ENCODE measurements around the gene MAN1C1. TPM values are rescaled to one million over a fixed set of nuclear protein-coding genes. Genes with fewer than 3 reads are reported as not detected.

Gene MAN1C1
- total RNA-seq, 2 donors from 2014 or later, result 22.8 to 34.4 TPM

DNA sequence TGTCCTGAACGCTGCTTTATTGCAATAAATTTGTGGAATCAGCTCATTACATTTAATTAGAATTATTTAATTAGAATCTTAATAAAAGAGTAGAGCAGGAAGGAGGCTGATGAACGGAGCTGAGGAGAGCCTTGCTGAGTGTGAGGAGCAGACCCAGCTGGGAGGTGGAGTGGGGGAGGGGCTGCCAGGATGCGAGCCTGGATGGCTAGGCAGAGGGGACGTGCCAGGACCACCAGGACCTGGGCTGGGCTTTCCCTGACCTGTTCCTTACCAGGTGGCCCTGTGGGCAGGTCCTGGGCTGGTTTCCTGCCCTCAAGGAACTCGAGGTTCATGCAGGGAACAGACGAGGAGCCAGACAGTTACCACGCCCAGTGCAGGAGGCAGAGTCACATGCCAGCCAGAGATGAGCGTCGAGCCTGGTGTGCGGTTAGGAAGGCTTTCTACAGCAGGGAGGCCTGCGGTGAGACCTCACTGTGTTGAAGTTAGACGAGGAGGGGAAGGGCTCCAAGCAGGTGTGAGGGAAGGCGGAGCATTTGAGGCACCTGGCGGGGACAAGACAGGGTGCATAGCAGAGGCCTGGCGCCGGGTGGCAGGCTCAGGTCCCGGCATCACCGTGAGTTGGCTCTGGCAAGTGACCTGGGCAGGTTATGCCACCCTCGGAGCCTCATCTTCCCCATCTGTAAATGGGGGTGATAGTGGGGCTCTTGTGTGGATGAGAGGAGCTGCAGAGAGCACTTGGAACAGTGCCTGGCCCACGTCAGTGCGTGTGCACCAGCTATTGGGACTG, 39.3 kb upstream of the MAN1C1 start:
- intact Hi-C loops (cut with DNase I), result no loop called here
- 80% methylated on average over 21 of the region's 21 CpGs for WGBS
- Histone ChIP-seq H3K36me3 (no peaks in the 10 kb centered on the region), H3K4me3 (no peak overlapping the region), H3K9me3 (no peaks in the 10 kb centered on the region), H3K27ac (no peak overlapping the region), H3K27me3 (replicated peaks; ENCODE audit: insufficient read depth) (no peaks in the 10 kb centered on the region), H3K4me1 (replicated peaks) (no peaks in the 10 kb centered on the region)
- TF ChIP-seq POLR2A (IDR thresholded peaks at IDR 0.05) (no peak), POLR2AphosphoS5 (IDR thresholded peaks at IDR 0.05) (no peak)
- TF ChIP-seq, protein P1, sequence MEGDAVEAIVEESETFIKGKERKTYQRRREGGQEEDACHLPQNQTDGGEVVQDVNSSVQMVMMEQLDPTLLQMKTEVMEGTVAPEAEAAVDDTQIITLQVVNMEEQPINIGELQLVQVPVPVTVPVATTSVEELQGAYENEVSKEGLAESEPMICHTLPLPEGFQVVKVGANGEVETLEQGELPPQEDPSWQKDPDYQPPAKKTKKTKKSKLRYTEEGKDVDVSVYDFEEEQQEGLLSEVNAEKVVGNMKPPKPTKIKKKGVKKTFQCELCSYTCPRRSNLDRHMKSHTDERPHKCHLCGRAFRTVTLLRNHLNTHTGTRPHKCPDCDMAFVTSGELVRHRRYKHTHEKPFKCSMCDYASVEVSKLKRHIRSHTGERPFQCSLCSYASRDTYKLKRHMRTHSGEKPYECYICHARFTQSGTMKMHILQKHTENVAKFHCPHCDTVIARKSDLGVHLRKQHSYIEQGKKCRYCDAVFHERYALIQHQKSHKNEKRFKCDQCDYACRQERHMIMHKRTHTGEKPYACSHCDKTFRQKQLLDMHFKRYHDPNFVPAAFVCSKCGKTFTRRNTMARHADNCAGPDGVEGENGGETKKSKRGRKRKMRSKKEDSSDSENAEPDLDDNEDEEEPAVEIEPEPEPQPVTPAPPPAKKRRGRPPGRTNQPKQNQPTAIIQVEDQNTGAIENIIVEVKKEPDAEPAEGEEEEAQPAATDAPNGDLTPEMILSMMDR (IDR thresholded peaks at IDR 0.05), result no peak
- DNase-seq (ENCODE audit: low spot score), result no peak

DNA sequence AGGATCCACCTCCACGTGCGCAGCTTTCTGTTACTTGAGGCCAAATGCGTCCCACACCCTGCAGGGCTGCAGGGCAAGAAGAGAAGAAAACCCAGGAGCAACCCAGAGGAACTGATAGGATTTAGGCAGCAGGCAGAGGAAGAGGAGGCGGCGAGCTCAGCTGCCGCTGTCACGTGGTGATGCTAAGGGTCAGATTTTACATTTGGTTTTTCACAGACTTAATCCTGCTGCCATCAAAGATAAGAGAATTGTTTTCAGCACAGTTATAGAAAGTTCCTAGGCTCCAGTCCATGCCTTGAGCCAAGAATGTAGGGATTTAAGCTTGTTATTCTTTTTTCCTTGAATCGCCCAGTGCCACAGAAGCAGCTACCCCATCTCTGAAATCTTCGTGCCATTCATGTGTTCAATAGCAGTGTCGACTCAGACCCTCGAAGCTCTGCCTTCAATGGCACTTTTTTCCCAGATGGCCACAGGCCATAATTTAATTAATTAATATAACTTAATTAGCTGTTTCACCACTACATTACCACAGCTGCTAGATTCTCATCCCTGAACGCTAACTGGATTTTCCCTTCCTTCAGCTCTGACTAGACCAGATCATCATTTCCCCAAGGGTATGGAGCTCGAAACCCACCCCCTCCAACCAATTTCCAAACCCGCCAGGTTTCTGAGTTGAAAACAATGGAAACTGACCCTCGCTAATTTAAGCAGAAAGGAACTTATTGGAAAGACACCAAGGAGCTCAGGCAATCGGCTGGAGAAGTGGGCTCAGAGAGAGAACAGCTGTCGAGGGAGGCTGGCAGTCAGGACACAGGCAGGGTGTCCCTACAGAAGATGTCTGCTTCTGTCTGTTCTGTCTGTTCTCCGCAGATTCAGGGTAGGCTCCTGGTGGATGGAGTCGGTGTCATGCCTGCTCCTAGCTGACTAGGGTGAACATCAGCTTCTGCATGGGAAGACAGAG, 37.0 kb upstream of the MAN1C1 start:
- no peak for DNase-seq (ENCODE audit: low spot score)
- H3K27me3 ChIP-seq (replicated peaks; ENCODE audit: insufficient read depth), result no peaks in the 10 kb centered on the region
- WGBS, result 72% methylated on average over 19 of the region's 19 CpGs
- H3K36me3 ChIP-seq, result no peaks in the 10 kb centered on the region
- TF ChIP-seq POLR2AphosphoS5 (IDR thresholded peaks at IDR 0.05) (no peak), POLR2A (IDR thresholded peaks at IDR 0.05) (no peak)
- TF ChIP-seq, protein P1 (IDR thresholded peaks at IDR 0.05), result no peak
- no peak overlapping the region for H3K27ac ChIP-seq
- H3K4me1 ChIP-seq (replicated peaks), result no peaks in the 10 kb centered on the region
- H3K9me3 ChIP-seq, result no peaks in the 10 kb centered on the region
- no peak overlapping the region for H3K4me3 ChIP-seq
- intact Hi-C loops (cut with DNase I), result no loop called here

DNA sequence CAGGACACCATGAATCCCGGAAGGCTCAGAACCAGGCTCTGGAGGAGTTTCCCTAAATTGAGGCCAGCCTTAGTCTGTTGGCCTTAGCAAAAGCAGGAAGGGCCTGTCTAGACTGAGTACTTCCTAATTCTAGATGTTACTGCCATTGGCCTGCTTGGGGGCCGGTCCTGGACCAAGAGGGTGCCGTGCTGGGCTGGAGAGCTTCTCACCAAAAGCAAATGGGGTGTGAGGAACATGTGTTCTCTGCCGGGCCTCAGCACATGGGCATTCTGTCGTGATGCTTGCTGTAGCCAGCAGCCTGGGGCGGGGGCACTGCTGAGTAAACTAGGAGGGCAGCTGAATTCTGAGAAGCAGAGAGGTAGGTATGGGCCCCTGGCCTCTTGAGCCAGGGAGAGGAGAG, 35.7 kb upstream of the MAN1C1 start:
- intact Hi-C loops (cut with DNase I), result no loop called here
- no peak overlapping the region for H3K27ac ChIP-seq
- H3K27me3 ChIP-seq (replicated peaks; ENCODE audit: insufficient read depth), result no peaks in the 10 kb centered on the region
- no peaks in the 10 kb centered on the region for H3K36me3 ChIP-seq
- no peak for DNase-seq (ENCODE audit: low spot score)
- TF ChIP-seq POLR2A (IDR thresholded peaks at IDR 0.05) (no peak), POLR2AphosphoS5 (IDR thresholded peaks at IDR 0.05) (no peak)
- TF ChIP-seq, protein P1 (IDR thresholded peaks at IDR 0.05), result no peak
- H3K9me3 ChIP-seq, result no peaks in the 10 kb centered on the region
- 73% methylated on average over 6 of the region's 6 CpGs for WGBS
- no peaks in the 10 kb centered on the region for H3K4me1 ChIP-seq (replicated peaks)
- no peak overlapping the region for H3K4me3 ChIP-seq

DNA sequence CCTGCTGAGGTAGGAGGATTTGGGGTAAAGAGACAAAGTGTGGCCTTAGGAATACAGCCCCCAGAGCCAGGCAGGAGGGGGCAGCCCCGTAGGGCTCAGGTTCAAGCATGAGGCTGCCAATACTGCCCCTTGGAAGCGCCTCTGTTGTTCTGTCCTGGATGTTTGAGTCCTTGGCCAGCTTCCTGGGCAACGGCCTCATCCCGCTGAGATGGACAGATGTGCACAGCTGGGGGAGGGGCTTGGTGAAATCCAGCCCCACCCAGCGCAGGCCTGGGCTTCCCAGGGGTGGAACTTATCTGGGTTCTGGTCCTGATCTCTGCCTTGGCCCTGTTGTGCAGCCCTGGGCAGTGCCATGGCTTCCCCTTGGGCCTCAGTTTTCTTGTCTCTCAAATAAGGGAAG, 34.8 kb upstream of the MAN1C1 start:
- TF ChIP-seq POLR2A (IDR thresholded peaks at IDR 0.05), result no peak
- TF ChIP-seq, protein P1 (IDR thresholded peaks at IDR 0.05), result no peak
- no peak for TF ChIP-seq POLR2AphosphoS5 (IDR thresholded peaks at IDR 0.05)
- H3K27me3 ChIP-seq (replicated peaks; ENCODE audit: insufficient read depth), result no peaks in the 10 kb centered on the region
- 50% methylated on average over 5 of the region's 5 CpGs for WGBS
- DNase-seq (ENCODE audit: low spot score), result no peak
- H3K27ac ChIP-seq, result no peak overlapping the region
- no peaks in the 10 kb centered on the region for H3K9me3 ChIP-seq
- H3K4me1 ChIP-seq (replicated peaks), result no peaks in the 10 kb centered on the region
- no peaks in the 10 kb centered on the region for H3K36me3 ChIP-seq
- intact Hi-C loops (cut with DNase I), result no loop called here
- no peak overlapping the region for H3K4me3 ChIP-seq
